COLO668 (cell line): ENCODE results near the gene SKOR1.
A peak's percentile ranks its signal among the peaks of the same experiment; 100 is the strongest.

Experiments used
- DNase-seq: peaks from one replicate; lab custom pipeline; 2025; ENCODE audit not compliant: unreplicated experiment; lab: John Stamatoyannopoulos, UW

Gene SKOR1

GRCh38 chr15:67819636-67820035, 5.7 kb upstream of the SKOR1 start:
- no peak for DNase-seq

- no peak for DNase-seq
Observed at GRCh38 chr15:67820122-67820991, 5.0 kb upstream of the SKOR1 start.

GRCh38 chr15:67820992-67821783, 4.1 kb upstream of the SKOR1 start:
- no peak for DNase-seq

- DNase-seq = no peak
Observed at GRCh38 chr15:67821784-67822440, 3.4 kb upstream of the SKOR1 start.

GRCh38 chr15:67822537-67823313, 2.6 kb upstream of the SKOR1 start:
- peak; percentile 81 for DNase-seq

- peak; percentile 81 for DNase-seq
Observed at GRCh38 chr15:67823314-67824196, 1.8 kb upstream of the SKOR1 start.

- DNase-seq = peak; percentile 32
Observed at GRCh38 chr15:67824197-67824968, 926 bp upstream of the SKOR1 start.

- DNase-seq = no peak
Observed at GRCh38 chr15:67825881-67826716, 790 bp downstream of the SKOR1 start.

- no peak for DNase-seq
Observed at GRCh38 chr15:67826717-67827561, 1.6 kb downstream of the SKOR1 start.

- no peak for DNase-seq
Observed at GRCh38 chr15:67827562-67828277, 2.4 kb downstream of the SKOR1 start.

GRCh38 chr15:67828278-67828968, 3.1 kb downstream of the SKOR1 start:
- DNase-seq = no peak

GRCh38 chr15:67828969-67829646, 3.8 kb downstream of the SKOR1 start:
- DNase-seq = no peak

- DNase-seq = no peak
Observed at GRCh38 chr15:67829647-67830504, 4.6 kb downstream of the SKOR1 start.

- DNase-seq = no peak
Observed at GRCh38 chr15:67831363-67831762, 6.1 kb downstream of the SKOR1 start.
